Measurements from ENCODE around the gene GLCCI1. TPM values are rescaled to one million over a fixed set of nuclear protein-coding genes. Genes with fewer than 3 reads are reported as not detected.
A peak's percentile ranks its signal among the peaks of the same experiment; 100 is the strongest.

GLCCI1 gene
- total and polyA plus RNA-seq, 10 of the 15 experiments (the other 5 are each of a cell fraction or from before 2014, with no cell fraction given), result 12.6 to 92.0 (median 27.6) TPM

DNA sequence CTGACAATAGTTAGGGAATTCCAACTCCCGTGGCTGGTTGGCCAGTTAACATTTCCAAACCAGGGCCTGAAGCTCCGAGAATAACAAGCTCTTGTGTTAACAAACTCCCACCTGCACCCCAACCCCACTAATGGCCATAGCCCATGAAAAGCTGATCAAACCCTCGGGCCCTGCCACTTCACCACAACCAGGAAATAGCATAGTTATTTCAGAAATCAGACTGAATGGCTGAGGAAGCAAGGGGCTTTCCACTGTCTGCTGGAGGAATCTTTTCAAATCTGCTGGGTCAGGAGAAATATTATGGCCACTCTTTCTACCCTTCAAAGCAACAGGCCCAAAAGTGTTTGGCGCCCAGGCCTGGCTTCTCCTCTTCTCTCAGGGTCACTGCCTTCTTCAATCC lies 145.6 kb downstream of the GLCCI1 start:
- ChIA-PET CTCF (interaction anchor here (1.4 kb wide), 1 partner anchor 39 kb away, joined by 3 read pairs; no protein-coding TSS in a partner anchor), POLR2A (interaction anchor here (0.7 to 14.7 kb wide), 5 partner anchors 8 to 143 kb away, joined by 3 to 133 read pairs (median 3); no protein-coding TSS in a partner anchor), RAD21 (ENCODE audit: unreplicated experiment) (interaction anchor here (0.6 to 8.8 kb wide), 10 partner anchors 8 to 433 kb away, joined by 3 to 124 read pairs (median 6); no protein-coding TSS in a partner anchor), SMC1A (ENCODE audit: uncharacterized antibody, unreplicated experiment) (interaction anchor here (0.8 to 12.5 kb wide), 12 partner anchors 11 to 433 kb away, joined by 3 to 182 read pairs (median 4); no protein-coding TSS in a partner anchor)
- H3K79me2 ChIP-seq (ENCODE audit: control insufficient read depth, insufficient read depth, low read length), result no peaks in the 10 kb centered on the region
- in situ Hi-C loops (cut with MboI), result no loop called here
- WGBS (ENCODE audit: insufficient coverage, insufficient replicate concordance, low lambda C conversion rate, missing lambda C conversion rate), result 1% methylated on average over 4 of the region's 4 CpGs
- peak overlapping the region; percentile 59 for H3K4me2 ChIP-seq (ENCODE audit: control insufficient read depth, insufficient read depth)
- DNase-seq (ENCODE audit: low read depth, low spot score), result no peak
- peak; percentile 69 for ATAC-seq
- H3K27me3 ChIP-seq (replicated peaks in 1 of 2; ENCODE audit: control insufficient read depth in 2 of 2, insufficient read depth in 2 of 2, low read length in 1 of 2), result no peaks in the 10 kb centered on the region
- H3K4me1 ChIP-seq (ENCODE audit: control insufficient read depth, insufficient read depth, low read length), result peaks cover 41% of the 10 kb centered on the region
- intact Hi-C loops (cut with micrococcal nuclease; ENCODE audit: unreplicated experiment), result no loop called here
- H3K9me3 ChIP-seq (replicated peaks; ENCODE audit: control insufficient read depth, insufficient read depth, low read length), result peaks cover 12% of the 10 kb centered on the region; the same call in 2 of the 3 replicates
- H2AFZ ChIP-seq (ENCODE audit: control insufficient read depth, low read depth, low read length), result peak overlapping the region; percentile 65
- no peaks in the 10 kb centered on the region for H3K36me3 ChIP-seq (ENCODE audit: control insufficient read depth in 2 of 2, insufficient read depth in 2 of 2, low read length in 1 of 2)
- peak overlapping the region; percentile 56 for H3K27ac ChIP-seq (ENCODE audit: control insufficient read depth, insufficient read depth)
- peak overlapping the region; percentile 32; the same call in 1 of the 2 replicates for H3K9ac ChIP-seq (ENCODE audit: control insufficient read depth, insufficient read depth, low read length)
- H3K4me3 ChIP-seq, result no peak overlapping the region
- H4K20me1 ChIP-seq (ENCODE audit: control insufficient read depth, insufficient read depth), result no peaks in the 10 kb centered on the region
- no peak for FAIRE-seq
- BruUV-seq (replicated peaks), result no TSS peak
- peak in 1 of 2 experiments; percentile 40; a peak in 1 of 4 replicates for TF ChIP-seq EP300 (IDR thresholded peaks at IDR 0.05; ENCODE audit: borderline replicate concordance in 1 of 2, control insufficient read depth in 1 of 2, low read depth in 2 of 2, low read length in 2 of 2)
- TF ChIP-seq ZNF217 (IDR thresholded peaks at IDR 0.05), result no peak
- TF ChIP-seq MEF2A (IDR thresholded peaks at IDR 0.05; ENCODE audit: insufficient read depth, low read depth, low read length), result 0 out of 2 replicates have a peak, but pooled peaks have one; percentile 53
- no peak for TF ChIP-seq CHD1 (IDR thresholded peaks at IDR 0.05; ENCODE audit: low read depth, low read length)
- no peak for TF ChIP-seq NBN (IDR thresholded peaks at IDR 0.05)
- no peak for TF ChIP-seq POLR2AphosphoS2 (IDR thresholded peaks at IDR 0.05; ENCODE audit: low read depth, low read length)
- TF ChIP-seq, protein P1, sequence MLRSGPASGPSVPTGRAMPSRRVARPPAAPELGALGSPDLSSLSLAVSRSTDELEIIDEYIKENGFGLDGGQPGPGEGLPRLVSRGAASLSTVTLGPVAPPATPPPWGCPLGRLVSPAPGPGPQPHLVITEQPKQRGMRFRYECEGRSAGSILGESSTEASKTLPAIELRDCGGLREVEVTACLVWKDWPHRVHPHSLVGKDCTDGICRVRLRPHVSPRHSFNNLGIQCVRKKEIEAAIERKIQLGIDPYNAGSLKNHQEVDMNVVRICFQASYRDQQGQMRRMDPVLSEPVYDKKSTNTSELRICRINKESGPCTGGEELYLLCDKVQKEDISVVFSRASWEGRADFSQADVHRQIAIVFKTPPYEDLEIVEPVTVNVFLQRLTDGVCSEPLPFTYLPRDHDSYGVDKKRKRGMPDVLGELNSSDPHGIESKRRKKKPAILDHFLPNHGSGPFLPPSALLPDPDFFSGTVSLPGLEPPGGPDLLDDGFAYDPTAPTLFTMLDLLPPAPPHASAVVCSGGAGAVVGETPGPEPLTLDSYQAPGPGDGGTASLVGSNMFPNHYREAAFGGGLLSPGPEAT (IDR thresholded peaks at IDR 0.05; ENCODE audit: low read depth), result peak; percentile 85
- 0 out of 2 replicates have a peak, but pooled peaks have one; percentile 36 for TF ChIP-seq CREB1 (IDR thresholded peaks at IDR 0.05; ENCODE audit: low read depth)
- peak; percentile 77 for TF ChIP-seq JUNB (IDR thresholded peaks at IDR 0.05)
- TF ChIP-seq TCF3 (IDR thresholded peaks at IDR 0.05; ENCODE audit: borderline replicate concordance, insufficient read depth, low read depth, low read length), result 0 out of 2 replicates have a peak, but pooled peaks have one; percentile 39
- TF ChIP-seq, protein P2, sequence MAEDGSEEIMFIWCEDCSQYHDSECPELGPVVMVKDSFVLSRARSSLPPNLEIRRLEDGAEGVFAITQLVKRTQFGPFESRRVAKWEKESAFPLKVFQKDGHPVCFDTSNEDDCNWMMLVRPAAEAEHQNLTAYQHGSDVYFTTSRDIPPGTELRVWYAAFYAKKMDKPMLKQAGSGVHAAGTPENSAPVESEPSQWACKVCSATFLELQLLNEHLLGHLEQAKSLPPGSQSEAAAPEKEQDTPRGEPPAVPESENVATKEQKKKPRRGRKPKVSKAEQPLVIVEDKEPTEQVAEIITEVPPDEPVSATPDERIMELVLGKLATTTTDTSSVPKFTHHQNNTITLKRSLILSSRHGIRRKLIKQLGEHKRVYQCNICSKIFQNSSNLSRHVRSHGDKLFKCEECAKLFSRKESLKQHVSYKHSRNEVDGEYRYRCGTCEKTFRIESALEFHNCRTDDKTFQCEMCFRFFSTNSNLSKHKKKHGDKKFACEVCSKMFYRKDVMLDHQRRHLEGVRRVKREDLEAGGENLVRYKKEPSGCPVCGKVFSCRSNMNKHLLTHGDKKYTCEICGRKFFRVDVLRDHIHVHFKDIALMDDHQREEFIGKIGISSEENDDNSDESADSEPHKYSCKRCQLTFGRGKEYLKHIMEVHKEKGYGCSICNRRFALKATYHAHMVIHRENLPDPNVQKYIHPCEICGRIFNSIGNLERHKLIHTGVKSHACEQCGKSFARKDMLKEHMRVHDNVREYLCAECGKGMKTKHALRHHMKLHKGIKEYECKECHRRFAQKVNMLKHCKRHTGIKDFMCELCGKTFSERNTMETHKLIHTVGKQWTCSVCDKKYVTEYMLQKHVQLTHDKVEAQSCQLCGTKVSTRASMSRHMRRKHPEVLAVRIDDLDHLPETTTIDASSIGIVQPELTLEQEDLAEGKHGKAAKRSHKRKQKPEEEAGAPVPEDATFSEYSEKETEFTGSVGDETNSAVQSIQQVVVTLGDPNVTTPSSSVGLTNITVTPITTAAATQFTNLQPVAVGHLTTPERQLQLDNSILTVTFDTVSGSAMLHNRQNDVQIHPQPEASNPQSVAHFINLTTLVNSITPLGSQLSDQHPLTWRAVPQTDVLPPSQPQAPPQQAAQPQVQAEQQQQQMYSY (CRISPR knock-in tag; IDR thresholded peaks at IDR 0.05), result no peak
- no peak for TF ChIP-seq EGR1 (IDR thresholded peaks at IDR 0.05; ENCODE audit: borderline replicate concordance in 1 of 2, low read depth in 2 of 2, low read length in 2 of 2)
- no peak for TF ChIP-seq MYB (IDR thresholded peaks at IDR 0.05; ENCODE audit: borderline replicate concordance, low read depth, low read length)
- no peak for TF ChIP-seq EZH2 (IDR thresholded peaks at IDR 0.05; ENCODE audit: borderline replicate concordance, control insufficient read depth, low read depth, low read length)
- TF ChIP-seq FOXK2 (IDR thresholded peaks at IDR 0.05), result no peak
- TF ChIP-seq TARDBP (IDR thresholded peaks at IDR 0.05; ENCODE audit: borderline replicate concordance), result no peak
- TF ChIP-seq POLR2A (IDR thresholded peaks at IDR 0.05; ENCODE audit: low read depth, low read length), result no peak
- no peak for TF ChIP-seq BHLHE40 (IDR thresholded peaks at IDR 0.05; ENCODE audit: borderline replicate concordance in 1 of 2, low read depth in 2 of 2, low read length in 1 of 2)
- TF ChIP-seq IKZF2 (IDR thresholded peaks at IDR 0.05), result peak in 1 of 2 experiments; percentile 50; a peak in 2 of 4 replicates
- peak; percentile 28; the same call in 1 of the 2 replicates for TF ChIP-seq TAF1 (IDR thresholded peaks at IDR 0.05; ENCODE audit: borderline replicate concordance, low read depth, low read length)
